SK-N-SH (cell line): ENCODE measurements around the gene CRELD2. TPM values are rescaled to one million over a fixed set of nuclear protein-coding genes. Genes with fewer than 3 reads are reported as not detected.

Experiments used
- CTCF ChIA-PET: fragments of 300-600, 350-600 bp; formaldehyde crosslinking; extraction: SDS; loops from one replicate; lab custom pipeline; 2021; lab: Yijun Ruan, JAX
- POLR2A ChIA-PET: fragments of 350-600 bp; sonication (Branson Sonifier 250); formaldehyde crosslinking; extraction: SDS; loops from one replicate; lab custom pipeline; 2020; ENCODE audit warnings: antibody characterized with exemption, inconsistent platforms; lab: Yijun Ruan, JAX
- DNase-seq: peaks from one replicate; pipeline ENCODE4 v3.0.0; 2012
- H2AFZ ChIP-seq: fragments of 200-600 bp; sonication (generic); 2 replicates; pipeline ENCODE4 v1.8.1; 2016; ENCODE audit warnings: antibody characterized with exemption, mild to moderate bottlenecking, low read depth
- H3F3A ChIP-seq: fragments of 200-600 bp; sonication (generic); replicated peaks from 2 replicates; pipeline ENCODE3; 2016; ENCODE audit warnings: antibody characterized with exemption, mild to moderate bottlenecking; ENCODE audit not compliant: insufficient read depth
- H3K27ac ChIP-seq, 2 experiments: fragments of 200-500 bp in 1 of 2; fragments of 200-600 bp in 1 of 2; sonication (Bioruptor generic) in 1 of 2; sonication (generic), shearing (Covaris generic) in 1 of 2; 2 replicates each; pipeline versions ENCODE4 v1.5.1 to v1.6.1; 2014 to 2016; ENCODE audit warnings: low read depth in 2 of 2, inconsistent platforms in 1 of 2, low read length in 1 of 2, mild to moderate bottlenecking in 1 of 2, mixed read lengths in 1 of 2
- H3K27me3 ChIP-seq: fragments of 200-600 bp; sonication (generic), shearing (Covaris generic); 2 replicates; pipeline ENCODE4 v1.6.1; 2016; ENCODE audit warnings: mixed run types; ENCODE audit not compliant: insufficient read depth
- H3K36me3 ChIP-seq, 2 experiments: fragments of 200-500 bp in 1 of 2; fragments of 200-600 bp in 1 of 2; sonication (Bioruptor generic) in 1 of 2; sonication (generic) in 1 of 2; replicated peaks in 1 of 2; 2 replicates each; pipeline versions ENCODE3 to v1.5.1; 2014 to 2016; ENCODE audit warnings: low read length in 1 of 2, mild to moderate bottlenecking in 1 of 2; ENCODE audit not compliant: insufficient read depth in 2 of 2, control insufficient read depth in 1 of 2
- H3K4me1 ChIP-seq, 2 experiments: fragments of 200-500 bp in 1 of 2; fragments of 200-600 bp in 1 of 2; sonication (Bioruptor generic) in 1 of 2; sonication (generic), shearing (Covaris generic) in 1 of 2; 2 replicates each; pipeline versions ENCODE4 v1.5.1 to v1.6.1; 2014 to 2016; ENCODE audit warnings: low read depth in 1 of 2, low read length in 1 of 2, mixed run types in 1 of 2; ENCODE audit not compliant: insufficient read depth in 2 of 2, control insufficient read depth in 1 of 2
- H3K4me2 ChIP-seq: fragments of 200-600 bp; sonication (generic), shearing (Covaris generic); 2 replicates; pipeline ENCODE4 v1.6.1; 2017; ENCODE audit warnings: mixed run types
- H3K4me3 ChIP-seq, 2 experiments: fragments of 200-500 bp in 1 of 2; fragments of 200-600 bp in 1 of 2; sonication (Bioruptor generic) in 1 of 2; sonication (generic), shearing (Covaris generic) in 1 of 2; 2 replicates each; pipeline versions ENCODE4 v1.5.1 to v1.8.1; 2014 to 2016; ENCODE audit warnings: low read depth in 2 of 2, inconsistent platforms in 1 of 2, low read length in 1 of 2, mild to moderate bottlenecking in 1 of 2, mixed read lengths in 1 of 2, moderate library complexity in 1 of 2
- H3K79me2 ChIP-seq: fragments of 200-600 bp; sonication (generic); 2 replicates; pipeline ENCODE4 v1.8.1; 2017; ENCODE audit warnings: mild to moderate bottlenecking; ENCODE audit not compliant: insufficient read depth
- H3K9ac ChIP-seq: fragments of 200-600 bp; sonication (generic); 2 replicates; pipeline ENCODE4 v1.6.1; 2017; ENCODE audit warnings: mixed run types
- H3K9me2 ChIP-seq: fragments of 200-600 bp; sonication (generic); 2 replicates; pipeline ENCODE4 v1.6.1; 2017; ENCODE audit warnings: mixed run types
- H3K9me3 ChIP-seq: fragments of 200-600 bp; sonication (generic); 2 replicates; pipeline ENCODE4 v1.6.1; 2017; ENCODE audit warnings: mixed run types, mild to moderate bottlenecking, moderate library complexity
- H4K20me1 ChIP-seq: fragments of 200-600 bp; sonication (generic); 2 replicates; pipeline ENCODE4 v1.6.1; 2017; ENCODE audit warnings: mild to moderate bottlenecking, mixed run types; ENCODE audit not compliant: insufficient read depth
- EZH2phosphoT487 ChIP-seq: fragments of 200-600 bp; sonication (generic); IDR thresholded peaks from 2 replicates; pipeline ENCODE4 v1.6.1; 2017; ENCODE audit warnings: low read depth, mixed run types, mild to moderate bottlenecking, antibody characterized with exemption, moderate library complexity, borderline replicate concordance
- FOSL2 ChIP-seq: IDR thresholded peaks from 2 replicates; pipeline ENCODE4 v1.4.0; 2012; ENCODE audit warnings: low read depth, mild to moderate bottlenecking, moderate library complexity, borderline replicate concordance
- FOXJ3 ChIP-seq: sonication (generic); formaldehyde crosslinking; IDR thresholded peaks from 2 replicates; pipeline ENCODE4 v1.5.1; 2020; ENCODE audit warnings: mild to moderate bottlenecking, missing genetic modification reagents
- GABPA ChIP-seq: IDR thresholded peaks from 2 replicates; pipeline ENCODE4 v1.4.0; 2012; ENCODE audit warnings: low read depth, mild to moderate bottlenecking
- JUND ChIP-seq: IDR thresholded peaks from 2 replicates; pipeline ENCODE4 v1.4.0; 2012
- NRF1 ChIP-seq: IDR thresholded peaks from 2 replicates; pipeline ENCODE4 v1.6.1; 2012; ENCODE audit warnings: low read depth, mild to moderate bottlenecking, low read length
- RAD21 ChIP-seq: IDR thresholded peaks from 2 replicates; pipeline ENCODE4 v1.6.1; 2012; ENCODE audit warnings: mild to moderate bottlenecking, low read length
- RCOR1 ChIP-seq: fragments of 150-350 bp; IDR thresholded peaks from 2 replicates; pipeline ENCODE4 v1.6.1; 2017; ENCODE audit warnings: antibody characterized with exemption, low read length
- RFX5 ChIP-seq: IDR thresholded peaks from 2 replicates; pipeline ENCODE4 v1.6.1; 2012; ENCODE audit warnings: mild to moderate bottlenecking, improper control_type of control experiment, low read length
- SIN3A ChIP-seq: IDR thresholded peaks from 2 replicates; pipeline ENCODE4 v1.6.1; 2012; ENCODE audit warnings: low read depth, mild to moderate bottlenecking, low read length, moderate library complexity, borderline replicate concordance
- TAF1 ChIP-seq: IDR thresholded peaks from 2 replicates; pipeline ENCODE4 v1.6.1; 2012; ENCODE audit warnings: low read depth, mild to moderate bottlenecking, low read length, moderate library complexity, borderline replicate concordance
- WGBS: methylation state at CpG from one replicate; pipeline ENCODE4 v1.1.6; 2017; ENCODE audit warnings: low lambda C conversion rate; 5-methylcytosine and 5-hydroxymethylcytosine counted together
- polyA plus RNA-seq, 3 experiments: library from polyadenylated mRNA; depleted of rRNA; stranded (reverse); fragments of >200 nt; gene quantifications; 2 replicates each; pipeline ENCODE4 v1.2.3, GENCODE V29; 2012
- TF ChIP-seq, protein P1 (sequence below): IDR thresholded peaks from 2 replicates; pipeline ENCODE4 v1.4.0; 2012; ENCODE audit warnings: low read depth, borderline replicate concordance
- TF ChIP-seq, protein P2 (sequence below): IDR thresholded peaks from 2 replicates; pipeline ENCODE4 v1.6.1; 2012; ENCODE audit warnings: mild to moderate bottlenecking, low read depth, low read length, moderate library complexity

Gene CRELD2
- polyA plus RNA-seq, 1 of the 3 experiments (the other 2 are of a cell fraction): 113 TPM

DNA sequence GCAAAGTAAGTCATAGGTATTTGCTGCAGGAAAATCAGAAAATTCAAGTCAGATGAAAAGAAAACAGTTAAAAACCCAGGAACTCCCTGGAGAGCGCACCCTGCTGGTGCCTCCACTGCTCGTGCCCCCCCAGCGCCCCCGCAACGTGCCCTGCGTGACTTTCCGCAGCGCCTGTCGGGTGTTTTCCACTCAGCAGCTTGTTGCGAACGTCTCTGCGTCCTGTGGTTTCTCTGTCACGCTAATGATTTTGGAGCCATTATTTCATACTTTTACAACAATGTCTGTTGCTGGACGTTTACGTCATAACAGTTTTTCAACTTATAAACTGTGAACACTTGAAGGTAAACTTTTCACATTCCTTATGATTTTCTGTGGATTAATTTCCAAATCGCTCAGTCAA is 5.0 kb downstream of the CRELD2 start:
- Histone ChIP-seq H3F3A (no peaks in the 10 kb centered on the region), H3K27me3 (no peaks in the 10 kb centered on the region), H3K79me2 (no peaks in the 10 kb centered on the region), H3K36me3 (peaks cover 0 to 36% of the 10 kb centered on the region in 2 experiments), H3K27ac (no peak overlapping the region), H3K4me1 (peaks cover 0 to 10% of the 10 kb centered on the region in 2 experiments; a peak in 2 of 4 replicates), H3K9ac (no peak overlapping the region), H3K4me2 (no peak overlapping the region), H4K20me1 (no peaks in the 10 kb centered on the region), H3K9me3 (no peaks in the 10 kb centered on the region), H3K9me2 (no peaks in the 10 kb centered on the region), H2AFZ (no peak overlapping the region), H3K4me3 (no peak overlapping the region)
- WGBS: 77% methylated on average over 16 of the region's 16 CpGs
- CTCF ChIA-PET: interaction anchor here (1.0 to 2.2 kb wide), 2 partner anchors 45 to 107 kb away, joined by 3 to 5 read pairs; no protein-coding TSS in a partner anchor
- TF ChIP-seq RFX5 (no peak), GABPA (no peak), NRF1 (no peak), RCOR1 (no peak), JUND (no peak), EZH2phosphoT487 (no peak), FOSL2 (no peak), SIN3A (no peak)
- TF ChIP-seq, protein P1, sequence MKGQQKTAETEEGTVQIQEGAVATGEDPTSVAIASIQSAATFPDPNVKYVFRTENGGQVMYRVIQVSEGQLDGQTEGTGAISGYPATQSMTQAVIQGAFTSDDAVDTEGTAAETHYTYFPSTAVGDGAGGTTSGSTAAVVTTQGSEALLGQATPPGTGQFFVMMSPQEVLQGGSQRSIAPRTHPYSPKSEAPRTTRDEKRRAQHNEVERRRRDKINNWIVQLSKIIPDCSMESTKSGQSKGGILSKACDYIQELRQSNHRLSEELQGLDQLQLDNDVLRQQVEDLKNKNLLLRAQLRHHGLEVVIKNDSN: no peak
- TF ChIP-seq, protein P2, sequence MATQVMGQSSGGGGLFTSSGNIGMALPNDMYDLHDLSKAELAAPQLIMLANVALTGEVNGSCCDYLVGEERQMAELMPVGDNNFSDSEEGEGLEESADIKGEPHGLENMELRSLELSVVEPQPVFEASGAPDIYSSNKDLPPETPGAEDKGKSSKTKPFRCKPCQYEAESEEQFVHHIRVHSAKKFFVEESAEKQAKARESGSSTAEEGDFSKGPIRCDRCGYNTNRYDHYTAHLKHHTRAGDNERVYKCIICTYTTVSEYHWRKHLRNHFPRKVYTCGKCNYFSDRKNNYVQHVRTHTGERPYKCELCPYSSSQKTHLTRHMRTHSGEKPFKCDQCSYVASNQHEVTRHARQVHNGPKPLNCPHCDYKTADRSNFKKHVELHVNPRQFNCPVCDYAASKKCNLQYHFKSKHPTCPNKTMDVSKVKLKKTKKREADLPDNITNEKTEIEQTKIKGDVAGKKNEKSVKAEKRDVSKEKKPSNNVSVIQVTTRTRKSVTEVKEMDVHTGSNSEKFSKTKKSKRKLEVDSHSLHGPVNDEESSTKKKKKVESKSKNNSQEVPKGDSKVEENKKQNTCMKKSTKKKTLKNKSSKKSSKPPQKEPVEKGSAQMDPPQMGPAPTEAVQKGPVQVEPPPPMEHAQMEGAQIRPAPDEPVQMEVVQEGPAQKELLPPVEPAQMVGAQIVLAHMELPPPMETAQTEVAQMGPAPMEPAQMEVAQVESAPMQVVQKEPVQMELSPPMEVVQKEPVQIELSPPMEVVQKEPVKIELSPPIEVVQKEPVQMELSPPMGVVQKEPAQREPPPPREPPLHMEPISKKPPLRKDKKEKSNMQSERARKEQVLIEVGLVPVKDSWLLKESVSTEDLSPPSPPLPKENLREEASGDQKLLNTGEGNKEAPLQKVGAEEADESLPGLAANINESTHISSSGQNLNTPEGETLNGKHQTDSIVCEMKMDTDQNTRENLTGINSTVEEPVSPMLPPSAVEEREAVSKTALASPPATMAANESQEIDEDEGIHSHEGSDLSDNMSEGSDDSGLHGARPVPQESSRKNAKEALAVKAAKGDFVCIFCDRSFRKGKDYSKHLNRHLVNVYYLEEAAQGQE: no peak
- DNase-seq: no peak
- POLR2A ChIA-PET: no interaction called here

DNA sequence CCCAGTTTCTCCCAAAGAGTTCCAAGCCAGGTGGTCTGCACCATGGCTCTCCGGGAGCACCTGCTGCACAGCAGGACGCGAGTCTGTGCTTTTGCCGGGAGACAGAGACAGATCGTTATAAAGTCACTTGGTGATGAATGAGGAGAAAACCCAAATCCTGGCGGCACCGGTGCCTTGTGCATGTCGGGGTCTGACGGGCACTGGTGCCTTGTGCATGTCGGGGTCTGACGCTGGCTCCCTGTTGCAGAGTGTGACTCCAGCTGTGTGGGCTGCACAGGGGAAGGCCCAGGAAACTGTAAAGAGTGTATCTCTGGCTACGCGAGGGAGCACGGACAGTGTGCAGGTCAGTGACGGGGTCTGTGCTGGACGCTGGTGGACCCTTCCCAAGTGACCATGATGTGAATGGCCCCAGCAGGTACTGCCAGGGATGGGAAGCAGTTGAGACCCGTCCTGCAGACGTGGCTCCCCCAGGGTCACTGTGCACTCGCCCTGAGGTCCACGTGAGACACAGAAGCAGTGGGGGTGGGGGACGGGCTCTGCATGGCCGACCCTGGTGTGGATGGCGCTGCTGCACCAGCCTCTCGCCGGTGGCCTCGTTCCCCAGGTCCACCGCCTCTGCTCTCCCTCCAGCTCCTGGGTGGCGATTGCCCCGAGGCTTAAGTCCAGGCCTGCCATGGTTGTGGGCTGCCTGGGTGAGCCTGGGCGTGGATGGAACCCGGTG is 5.8 kb downstream of the CRELD2 start:
- peaks cover 0 to 36% of the 10 kb centered on the region in 2 experiments for H3K36me3 ChIP-seq
- TF ChIP-seq EZH2phosphoT487: no peak
- TF ChIP-seq JUND: no peak
- no peak for TF ChIP-seq NRF1
- no peak for TF ChIP-seq FOXJ3 (CRISPR knock-in tag)
- TF ChIP-seq RAD21: no peak
- no peak for TF ChIP-seq TAF1
- TF ChIP-seq, protein P2: no peak
- TF ChIP-seq, all 33 proteins: peak for 0
- no peak overlapping the region for H3K4me2 ChIP-seq
- CTCF ChIA-PET: interaction anchor here (1.0 to 2.2 kb wide), 3 partner anchors 44 to 106 kb away, joined by 3 to 7 read pairs (median 5); no protein-coding TSS in a partner anchor
- DNase-seq: no peak
- WGBS: 90% methylated on average over 21 of the region's 31 CpGs
- H2AFZ ChIP-seq: no peak overlapping the region
- no peaks in the 10 kb centered on the region for H3K9me2 ChIP-seq
- no peaks in the 10 kb centered on the region for H3K79me2 ChIP-seq
- POLR2A ChIA-PET: no interaction called here
- H3K4me3 ChIP-seq: no peak overlapping the region
- no peaks in the 10 kb centered on the region for H3K9me3 ChIP-seq
- no peak overlapping the region for H3K27ac ChIP-seq
- H3K9ac ChIP-seq: no peak overlapping the region
- H4K20me1 ChIP-seq: no peaks in the 10 kb centered on the region
- H3K4me1 ChIP-seq: peaks cover 0 to 9% of the 10 kb centered on the region in 2 experiments; a peak in 2 of 4 replicates
- no peaks in the 10 kb centered on the region for H3K27me3 ChIP-seq
- H3F3A ChIP-seq: no peaks in the 10 kb centered on the region
